HAP-1 (cell line): ENCODE results near the gene SLC25A21.

Experiments
- DNase-seq, 2 experiments: peaks; one replicate each; pipeline ENCODE4 v3.0.0-alpha.2; 2016 to 2020; ENCODE audit warnings: low spot score in 2 of 2
- H3K27me3 ChIP-seq: fragments of 250-450 bp; sonication (Bioruptor Pico); 2 replicates; pipeline ENCODE4 v1.5.1; 2020; ENCODE audit warnings: low read depth, mild to moderate bottlenecking, moderate library complexity
- H3K36me3 ChIP-seq: fragments of 250-450 bp; sonication (Bioruptor Pico); replicated peaks from 2 replicates; pipeline ENCODE4 v1.5.1; 2020; ENCODE audit warnings: mild to moderate bottlenecking
- H3K4me1 ChIP-seq: fragments of 250-450 bp; sonication (Bioruptor Pico); 2 replicates; pipeline ENCODE4 v1.5.1; 2020; ENCODE audit warnings: mild to moderate bottlenecking
- H3K4me3 ChIP-seq: fragments of 250-450 bp; sonication (Bioruptor Pico); 2 replicates; pipeline ENCODE4 v1.5.1; 2020; ENCODE audit warnings: mild to moderate bottlenecking, moderate library complexity
- H3K9me3 ChIP-seq: fragments of 250-450 bp; sonication (Bioruptor Pico); 2 replicates; pipeline ENCODE4 v1.5.1; 2020; ENCODE audit warnings: mild to moderate bottlenecking, moderate library complexity
- in situ Hi-C: fragments of 300-500 bp; cut with MboI; formaldehyde crosslinking; loops from 3 replicates; pipeline ENCODE4 v1.14.3; 2020; ENCODE audit warnings: low sequenced_read_pairs, inconsistent platforms, mixed read lengths

Gene SLC25A21

DNA sequence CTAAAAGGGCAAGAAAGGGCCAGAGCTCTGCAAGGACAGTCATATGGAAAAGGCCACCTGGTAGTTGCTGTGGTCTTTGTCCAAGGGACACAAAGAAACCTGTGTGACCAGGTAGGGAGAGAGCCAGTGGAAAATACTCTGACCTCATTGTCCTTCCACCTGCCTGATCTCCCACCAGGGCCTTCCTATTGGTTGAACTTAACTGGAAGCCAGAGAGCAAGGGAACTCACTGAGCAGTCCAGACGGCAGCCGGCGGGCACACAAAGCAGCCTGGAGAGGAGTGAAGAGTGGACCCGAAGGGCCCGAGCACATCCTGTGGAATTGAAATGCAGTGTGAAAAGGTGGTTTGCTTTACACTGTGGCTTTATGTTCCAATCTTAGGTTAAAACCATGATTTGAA is 120.7 kb downstream of the SLC25A21 start:
- no peak overlapping the region for H3K4me3 ChIP-seq
- H3K27me3 ChIP-seq: no peaks in the 10 kb centered on the region
- in situ Hi-C loops: no loop called here
- H3K4me1 ChIP-seq: no peaks in the 10 kb centered on the region
- H3K36me3 ChIP-seq: no peaks in the 10 kb centered on the region
- no peak for DNase-seq
- H3K9me3 ChIP-seq: no peaks in the 10 kb centered on the region

DNA sequence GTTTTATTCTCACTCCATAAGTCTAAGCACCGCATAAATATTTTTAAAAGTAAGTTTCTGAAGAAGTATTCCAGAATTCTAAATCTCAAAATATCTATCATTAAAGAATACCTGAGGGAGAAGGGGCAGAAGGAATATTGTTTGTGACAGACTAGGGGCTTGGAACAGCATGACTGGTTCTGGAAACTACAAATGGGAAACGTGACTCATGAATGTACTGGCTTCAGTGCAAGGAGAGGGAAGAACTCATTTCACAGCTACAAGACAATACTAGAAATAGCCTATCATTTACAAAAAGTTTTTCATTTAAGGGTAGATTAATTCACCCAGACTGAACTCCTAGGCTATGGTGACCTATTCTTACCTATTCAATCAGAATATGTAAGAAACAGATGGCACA is 121.3 kb downstream of the SLC25A21 start:
- in situ Hi-C loops: no loop called here
- H3K4me3 ChIP-seq: no peak overlapping the region
- DNase-seq: no peak
- no peaks in the 10 kb centered on the region for H3K9me3 ChIP-seq
- no peaks in the 10 kb centered on the region for H3K36me3 ChIP-seq
- H3K4me1 ChIP-seq: no peaks in the 10 kb centered on the region
- H3K27me3 ChIP-seq: no peaks in the 10 kb centered on the region

DNA sequence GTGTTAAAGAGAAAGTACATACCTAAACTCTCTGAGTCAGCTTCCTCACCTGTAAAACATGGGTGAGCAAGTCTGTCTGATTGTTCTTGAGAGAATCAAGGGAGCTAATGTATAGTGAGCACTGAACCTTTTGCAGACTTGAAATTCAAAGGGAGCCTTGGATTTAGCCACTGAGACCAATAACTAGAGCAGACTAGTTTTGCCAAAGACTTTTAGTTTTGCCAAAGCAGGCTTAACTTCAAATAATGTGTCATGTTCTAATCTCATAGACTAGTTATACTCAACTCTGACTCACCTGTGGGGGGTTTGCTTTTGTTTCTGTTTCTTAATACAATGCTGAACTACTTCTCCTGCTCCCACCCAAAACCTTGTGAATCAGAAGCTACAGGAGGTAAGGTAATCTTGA is 123.7 kb downstream of the SLC25A21 start:
- H3K36me3 ChIP-seq: no peaks in the 10 kb centered on the region
- in situ Hi-C loops: no loop called here
- H3K4me3 ChIP-seq: no peak overlapping the region
- no peaks in the 10 kb centered on the region for H3K4me1 ChIP-seq
- H3K27me3 ChIP-seq: no peaks in the 10 kb centered on the region
- H3K9me3 ChIP-seq: no peaks in the 10 kb centered on the region
- DNase-seq: no peak

DNA sequence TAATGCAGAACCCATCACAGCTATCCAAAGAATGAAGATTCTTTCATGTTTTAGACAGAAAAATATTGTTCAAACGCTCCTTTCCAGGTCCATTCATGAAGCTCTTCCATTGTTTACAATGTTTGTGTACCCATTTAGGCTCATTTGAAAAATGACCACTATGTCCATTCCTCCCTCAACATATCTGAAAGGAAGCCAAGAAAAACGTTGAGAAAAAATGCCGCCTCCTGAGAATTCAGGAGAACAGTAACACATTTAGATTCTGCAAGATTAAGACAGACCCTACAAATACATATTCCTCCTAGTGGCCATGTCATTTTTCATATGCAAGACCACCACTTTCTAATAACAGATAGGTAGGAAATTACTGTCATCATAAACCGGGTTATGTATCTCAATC is 124.4 kb downstream of the SLC25A21 start:
- no peaks in the 10 kb centered on the region for H3K36me3 ChIP-seq
- in situ Hi-C loops: no loop called here
- H3K4me1 ChIP-seq: no peaks in the 10 kb centered on the region
- no peaks in the 10 kb centered on the region for H3K27me3 ChIP-seq
- no peaks in the 10 kb centered on the region for H3K9me3 ChIP-seq
- no peak overlapping the region for H3K4me3 ChIP-seq
- DNase-seq: no peak

DNA sequence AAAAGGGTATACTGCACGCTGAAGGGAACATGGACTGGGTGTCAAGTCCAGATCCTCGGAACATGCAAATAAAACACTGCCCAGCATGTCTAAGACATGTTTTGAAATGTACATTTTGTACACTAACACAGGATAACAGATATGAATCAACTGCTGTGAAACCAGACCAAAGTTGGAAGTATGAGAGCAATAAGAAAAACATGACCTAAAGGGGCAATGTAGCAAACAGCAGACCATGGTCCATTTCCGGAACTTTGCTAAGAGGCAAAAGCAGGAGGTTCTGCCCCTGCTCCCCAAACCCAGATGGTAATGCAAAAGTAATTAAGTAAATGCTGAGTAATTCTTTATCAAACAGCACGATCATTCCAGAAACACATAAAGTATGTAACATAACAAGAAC is 125.2 kb downstream of the SLC25A21 start:
- Histone ChIP-seq H3K27me3 (no peaks in the 10 kb centered on the region), H3K36me3 (no peaks in the 10 kb centered on the region), H3K9me3 (no peaks in the 10 kb centered on the region), H3K4me1 (no peaks in the 10 kb centered on the region), H3K4me3 (no peak overlapping the region)
- no peak for DNase-seq
- in situ Hi-C loops: no loop called here

DNA sequence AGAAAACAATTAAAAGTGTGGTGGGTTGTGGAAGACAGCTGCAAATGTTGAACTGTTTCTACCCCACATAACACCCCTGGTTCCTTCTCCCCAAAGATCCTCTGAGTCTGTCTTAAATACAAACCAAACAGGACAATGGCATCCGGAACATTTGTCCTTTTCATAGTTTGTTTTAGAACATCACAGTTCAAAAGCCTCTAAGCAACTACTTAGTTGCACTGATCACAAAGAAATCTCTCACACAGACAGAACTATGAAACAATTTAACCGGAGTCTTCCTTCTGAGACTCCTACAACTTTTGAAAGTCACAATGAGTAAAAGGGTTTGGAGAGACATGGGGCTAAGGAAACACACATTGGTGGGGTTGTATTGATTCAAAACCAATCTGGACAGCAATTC is 125.6 kb downstream of the SLC25A21 start:
- no peak for DNase-seq
- Histone ChIP-seq H3K27me3 (no peaks in the 10 kb centered on the region), H3K4me1 (no peaks in the 10 kb centered on the region), H3K9me3 (no peaks in the 10 kb centered on the region), H3K36me3 (no peaks in the 10 kb centered on the region), H3K4me3 (no peak overlapping the region)
- in situ Hi-C loops: no loop called here

DNA sequence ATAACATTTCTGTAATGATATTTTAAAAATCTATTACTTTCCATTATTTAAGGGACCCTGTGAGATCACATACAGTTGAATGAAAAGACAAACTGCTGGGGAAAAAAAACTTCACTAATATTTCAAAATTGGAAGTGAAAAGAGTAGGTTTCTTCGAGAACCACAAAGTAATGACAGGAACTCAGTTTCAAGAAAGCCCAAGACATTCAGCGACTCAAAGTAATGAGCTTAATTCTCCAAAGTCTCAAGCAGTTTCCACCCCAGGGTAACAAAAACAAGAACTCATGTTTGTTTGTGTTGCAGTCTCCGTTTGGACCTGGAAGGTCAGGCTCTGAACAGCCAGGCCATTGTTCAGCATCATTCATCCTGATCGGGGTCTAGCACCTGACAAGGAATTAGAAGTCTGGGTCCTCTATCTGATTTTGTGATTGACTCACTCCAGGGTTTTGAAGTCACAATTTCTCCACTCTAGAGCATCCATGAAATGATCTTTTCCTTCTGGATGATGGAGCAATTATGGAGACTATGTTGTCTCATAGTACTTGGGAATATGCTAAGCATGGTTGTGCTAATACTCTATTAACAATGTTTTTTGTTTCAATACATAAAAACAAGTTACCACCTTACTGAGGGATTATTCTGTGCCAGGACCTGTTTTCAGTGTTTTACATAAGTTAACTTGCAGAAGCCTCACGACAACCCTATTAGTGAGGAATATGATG is 126.9 kb downstream of the SLC25A21 start:
- no peak for DNase-seq
- H3K4me3 ChIP-seq: no peak overlapping the region
- H3K27me3 ChIP-seq: 0 out of 2 replicates have a peak, but pooled peaks cover 3% of the 10 kb centered on the region
- H3K9me3 ChIP-seq: no peaks in the 10 kb centered on the region
- no peaks in the 10 kb centered on the region for H3K4me1 ChIP-seq
- in situ Hi-C loops: no loop called here
- H3K36me3 ChIP-seq: no peaks in the 10 kb centered on the region

DNA sequence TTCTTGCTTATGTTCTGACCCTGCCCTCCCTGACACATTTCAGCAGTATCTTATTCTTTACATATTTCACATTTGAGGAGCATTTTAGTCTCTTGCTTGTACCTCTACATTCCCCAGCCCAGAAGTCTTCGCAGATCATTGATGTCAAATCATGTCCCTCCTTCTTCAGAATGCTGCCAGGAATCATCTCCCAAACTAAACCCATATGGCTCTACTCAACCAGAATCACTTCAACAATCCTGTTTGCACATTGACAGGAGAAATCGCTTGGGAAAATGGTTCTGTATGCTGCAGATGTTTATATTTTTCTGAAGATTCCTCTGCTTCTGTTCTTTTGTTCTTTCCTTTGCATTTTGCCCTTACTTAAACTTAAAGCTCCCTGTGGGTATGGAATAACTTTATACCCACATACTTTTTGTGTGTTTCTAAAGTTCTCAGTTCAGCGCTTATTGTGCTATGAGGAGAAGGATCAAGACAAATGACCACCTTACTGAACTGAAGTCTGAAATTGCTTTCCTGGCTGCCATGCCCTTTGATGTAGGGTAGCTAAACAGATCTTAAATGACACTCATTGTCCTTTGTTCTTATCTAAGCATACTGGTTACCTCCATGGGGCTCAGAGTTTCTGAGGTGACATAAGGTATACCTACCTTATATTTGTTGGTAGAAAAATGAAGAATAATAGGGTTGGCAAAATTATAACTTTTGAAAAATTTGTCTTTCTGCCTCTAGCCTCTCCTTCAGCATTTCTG is 134.6 kb downstream of the SLC25A21 start:
- no peaks in the 10 kb centered on the region for H3K36me3 ChIP-seq
- H3K4me3 ChIP-seq: no peak overlapping the region
- H3K4me1 ChIP-seq: no peaks in the 10 kb centered on the region
- in situ Hi-C loops: no loop called here
- H3K9me3 ChIP-seq: no peaks in the 10 kb centered on the region
- 0 out of 2 replicates have a peak, but pooled peaks cover 3% of the 10 kb centered on the region for H3K27me3 ChIP-seq
- DNase-seq: no peak

DNA sequence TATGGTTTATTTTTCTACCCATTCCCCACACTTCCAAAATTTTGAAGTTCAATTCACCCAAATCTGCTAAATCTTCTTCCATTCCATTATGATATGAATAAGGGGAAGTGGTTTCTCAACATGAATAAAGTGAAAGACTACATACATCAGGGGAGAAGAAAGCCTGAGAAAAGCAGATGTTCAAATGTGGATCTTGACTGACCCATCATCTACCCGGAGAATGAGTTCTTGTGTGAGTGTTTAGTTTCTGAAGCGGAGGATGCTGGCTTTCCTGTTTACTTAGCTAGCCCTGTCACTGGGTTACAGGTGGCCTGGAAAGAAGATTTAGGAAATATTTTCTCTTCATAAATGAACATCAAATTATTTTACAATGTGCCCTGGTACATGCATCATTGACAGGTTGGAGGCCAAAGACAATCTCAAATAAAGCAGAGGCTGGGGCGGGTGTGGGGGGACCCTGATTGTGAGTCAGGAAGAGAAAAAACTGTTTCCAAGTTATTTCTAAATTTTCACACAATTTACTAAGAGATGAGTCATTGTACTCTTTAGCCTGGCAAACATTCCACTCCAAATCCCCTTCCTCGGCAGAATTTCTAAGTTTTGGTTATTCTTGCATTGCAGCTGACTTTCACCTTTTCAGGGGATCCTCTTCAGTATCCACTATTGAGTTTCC is 135.6 kb downstream of the SLC25A21 start:
- Histone ChIP-seq H3K4me3 (no peak overlapping the region), H3K9me3 (no peaks in the 10 kb centered on the region), H3K36me3 (no peaks in the 10 kb centered on the region), H3K4me1 (no peaks in the 10 kb centered on the region), H3K27me3 (0 out of 2 replicates have a peak, but pooled peaks cover 3% of the 10 kb centered on the region)
- DNase-seq: no peak
- in situ Hi-C loops: no loop called here

DNA sequence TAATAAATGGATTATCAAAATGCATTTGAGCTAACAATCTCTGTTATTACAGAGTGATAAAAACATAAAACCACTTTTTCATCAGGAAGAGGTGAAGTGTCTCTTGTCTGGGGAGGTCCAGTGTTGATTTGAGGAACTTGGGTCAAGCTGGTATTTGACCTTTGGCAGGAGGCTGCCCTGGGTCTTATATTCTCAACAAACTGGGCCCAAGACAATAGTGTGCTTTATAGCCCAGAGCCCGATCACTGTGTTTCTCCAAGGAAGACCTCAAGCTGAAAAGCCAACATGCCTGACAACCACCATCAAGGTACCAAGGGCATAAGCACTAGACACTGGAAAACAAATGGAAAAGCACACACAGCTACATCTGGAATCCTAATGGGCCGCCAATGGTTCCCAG is 137.0 kb downstream of the SLC25A21 start:
- in situ Hi-C loops: no loop called here
- Histone ChIP-seq H3K4me3 (no peak overlapping the region), H3K36me3 (no peaks in the 10 kb centered on the region), H3K4me1 (no peaks in the 10 kb centered on the region), H3K9me3 (no peaks in the 10 kb centered on the region), H3K27me3 (no peaks in the 10 kb centered on the region)
- DNase-seq: no peak

DNA sequence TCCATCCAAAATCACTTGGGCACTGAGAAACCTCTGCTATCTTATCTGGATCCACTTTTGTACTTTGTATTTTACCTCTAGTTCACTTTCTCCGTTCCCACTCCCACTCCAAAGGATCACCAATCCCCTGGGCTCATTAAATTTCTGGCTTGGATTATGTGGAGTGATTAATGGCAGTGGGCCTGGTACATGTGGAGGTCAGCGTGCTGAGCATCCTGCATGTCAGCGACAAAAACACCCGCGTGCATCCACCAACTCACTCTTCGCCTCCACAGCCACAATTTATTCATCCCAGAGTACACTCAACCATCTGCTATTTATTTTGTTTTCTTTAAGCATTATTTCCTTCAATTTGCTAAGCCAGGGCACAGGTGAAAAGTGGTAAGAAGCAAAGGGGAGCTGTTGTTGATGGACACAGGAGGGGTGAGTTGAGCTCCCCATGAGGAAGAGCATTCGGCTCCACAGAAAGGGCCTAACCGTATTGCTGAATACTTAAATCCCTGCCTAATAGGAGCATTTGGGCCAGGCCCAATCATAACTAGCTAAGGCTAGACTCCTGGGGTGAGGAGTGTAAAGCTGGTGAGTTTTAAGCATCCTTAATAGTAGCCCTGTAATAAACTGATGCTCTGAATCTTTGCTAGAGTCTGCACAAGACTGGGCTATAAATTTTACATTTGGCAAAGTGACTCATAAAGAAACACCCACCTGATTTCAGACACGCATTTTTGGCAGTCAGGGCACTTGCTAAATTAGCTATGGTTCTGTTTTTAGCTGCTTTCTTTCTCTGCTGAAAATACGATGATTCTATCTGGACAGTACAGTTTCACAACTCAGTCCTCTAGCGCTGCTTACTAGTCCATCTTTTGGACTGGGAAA is 137.8 kb downstream of the SLC25A21 start:
- no peaks in the 10 kb centered on the region for H3K27me3 ChIP-seq

DNA sequence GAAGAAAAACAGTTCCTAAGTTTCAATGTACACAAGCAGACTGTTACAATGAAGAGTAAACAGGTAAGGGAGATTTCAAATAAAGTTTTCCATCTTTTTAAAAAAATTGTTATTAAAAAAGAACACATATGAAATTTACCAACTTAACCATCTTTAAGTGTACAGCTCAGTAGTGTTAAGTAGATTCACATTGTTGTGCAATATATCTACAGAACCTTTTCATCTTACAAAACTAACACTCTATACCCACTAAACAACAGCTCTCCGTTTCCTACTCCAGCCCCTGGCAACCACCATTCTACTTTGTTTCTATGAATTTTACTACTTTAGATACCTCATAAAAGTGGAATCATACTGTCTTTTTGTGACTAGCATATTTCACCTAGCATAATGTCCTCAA is 139.5 kb downstream of the SLC25A21 start:
- no peak for DNase-seq
- in situ Hi-C loops: no loop called here
- no peaks in the 10 kb centered on the region for H3K4me1 ChIP-seq
- no peak overlapping the region for H3K4me3 ChIP-seq
- no peaks in the 10 kb centered on the region for H3K36me3 ChIP-seq
- no peaks in the 10 kb centered on the region for H3K9me3 ChIP-seq
- H3K27me3 ChIP-seq: no peaks in the 10 kb centered on the region

More for the DNA sequence above, 137.8 kb downstream of the SLC25A21 start:
- Histone ChIP-seq H3K9me3 (no peaks in the 10 kb centered on the region), H3K4me1 (no peaks in the 10 kb centered on the region), H3K4me3 (no peak overlapping the region), H3K36me3 (no peaks in the 10 kb centered on the region)
- DNase-seq: no peak
- in situ Hi-C loops: no loop called here

DNA sequence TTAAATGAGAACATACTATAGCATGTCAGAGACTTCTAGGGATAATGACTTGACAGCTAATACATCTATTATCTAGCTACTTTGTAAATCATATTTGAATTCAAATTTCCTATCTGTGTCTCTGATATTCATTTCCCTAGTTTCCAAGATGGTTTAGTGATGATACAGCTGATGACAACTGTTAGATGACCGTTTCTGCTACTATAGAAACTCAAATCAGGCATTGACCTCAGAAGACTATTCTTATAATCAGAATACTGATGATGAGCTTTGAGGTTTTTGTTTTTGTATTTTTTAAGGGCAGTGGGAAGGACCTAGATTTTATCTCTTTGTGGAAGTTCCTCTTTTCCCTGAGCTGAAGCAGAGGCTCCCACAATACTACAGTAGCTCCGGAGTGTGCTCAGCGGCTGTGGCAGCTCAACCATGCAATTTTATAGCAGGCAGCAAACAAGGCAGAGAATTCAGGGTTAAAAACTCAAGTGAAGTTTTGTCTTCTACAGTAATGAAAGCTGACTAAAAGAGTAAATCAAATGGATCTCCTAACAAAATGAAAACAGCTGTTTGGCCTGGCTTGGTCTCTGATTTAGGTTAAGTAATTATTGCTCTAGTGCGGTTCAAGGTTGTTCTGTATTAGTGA is 145.1 kb downstream of the SLC25A21 start:
- H3K27me3 ChIP-seq: peaks cover 2% of the 10 kb centered on the region; the same call in 1 of the 2 replicates
- H3K9me3 ChIP-seq: no peaks in the 10 kb centered on the region
- DNase-seq: no peak
- no peaks in the 10 kb centered on the region for H3K4me1 ChIP-seq
- in situ Hi-C loops: no loop called here
- H3K36me3 ChIP-seq: no peaks in the 10 kb centered on the region
- H3K4me3 ChIP-seq: no peak overlapping the region
